ACC112 (cell line): ENCODE data around the gene KLC1.

ENCODE experiments used
- H2AFZ ChIP-seq: fragments of 200-600 bp; sonication (generic); one replicate; pipeline ENCODE4 v1.6.0; 2017; ENCODE audit warnings: antibody characterized with exemption, low read length; ENCODE audit not compliant: unreplicated experiment
- H3K27ac ChIP-seq: fragments of 200-600 bp; sonication (generic); 2 replicates; pipeline ENCODE4 v1.5.1; 2014; ENCODE audit warnings: low read depth, mild to moderate bottlenecking, antibody characterized with exemption, low read length, moderate library complexity
- H3K27me3 ChIP-seq: fragments of 200-600 bp; sonication (generic); 2 replicates; pipeline ENCODE4 v1.6.1; 2014; ENCODE audit warnings: mild to moderate bottlenecking, antibody characterized with exemption, low read length, moderate library complexity, mixed read lengths; ENCODE audit not compliant: insufficient read depth
- H3K36me3 ChIP-seq: fragments of 200-600 bp; sonication (generic); 2 replicates; pipeline ENCODE4 v1.6.1; 2016; ENCODE audit warnings: mild to moderate bottlenecking, antibody characterized with exemption, low read length, moderate library complexity, mixed read lengths; ENCODE audit not compliant: insufficient read depth
- H3K4me1 ChIP-seq: fragments of 200-600 bp; sonication (generic); one replicate; pipeline ENCODE4 v1.6.1; 2016; ENCODE audit warnings: low read length, mixed read lengths; ENCODE audit not compliant: insufficient read depth, unreplicated experiment, control insufficient read depth
- H3K4me3 ChIP-seq: fragments of 200-600 bp; sonication (generic); 2 replicates; pipeline ENCODE4 v1.5.1; 2014; ENCODE audit warnings: mild to moderate bottlenecking, low read depth, low read length
- H3K79me2 ChIP-seq: fragments of 200-600 bp; sonication (generic); one replicate; pipeline ENCODE4 v1.6.0; 2016; ENCODE audit warnings: low read length; ENCODE audit not compliant: control insufficient read depth, unreplicated experiment, insufficient read depth

KLC1 gene

GRCh38 chr14:103738166-103738565, 109.2 kb downstream of the KLC1 start:
- H3K27ac ChIP-seq = no peak overlapping the region
- H2AFZ ChIP-seq = no peak overlapping the region
- H3K4me1 ChIP-seq = no peaks in the 10 kb centered on the region
- H3K36me3 ChIP-seq = no peaks in the 10 kb centered on the region
- no peak overlapping the region for H3K4me3 ChIP-seq
- H3K27me3 ChIP-seq = no peaks in the 10 kb centered on the region
- H3K79me2 ChIP-seq = no peaks in the 10 kb centered on the region

DNA sequence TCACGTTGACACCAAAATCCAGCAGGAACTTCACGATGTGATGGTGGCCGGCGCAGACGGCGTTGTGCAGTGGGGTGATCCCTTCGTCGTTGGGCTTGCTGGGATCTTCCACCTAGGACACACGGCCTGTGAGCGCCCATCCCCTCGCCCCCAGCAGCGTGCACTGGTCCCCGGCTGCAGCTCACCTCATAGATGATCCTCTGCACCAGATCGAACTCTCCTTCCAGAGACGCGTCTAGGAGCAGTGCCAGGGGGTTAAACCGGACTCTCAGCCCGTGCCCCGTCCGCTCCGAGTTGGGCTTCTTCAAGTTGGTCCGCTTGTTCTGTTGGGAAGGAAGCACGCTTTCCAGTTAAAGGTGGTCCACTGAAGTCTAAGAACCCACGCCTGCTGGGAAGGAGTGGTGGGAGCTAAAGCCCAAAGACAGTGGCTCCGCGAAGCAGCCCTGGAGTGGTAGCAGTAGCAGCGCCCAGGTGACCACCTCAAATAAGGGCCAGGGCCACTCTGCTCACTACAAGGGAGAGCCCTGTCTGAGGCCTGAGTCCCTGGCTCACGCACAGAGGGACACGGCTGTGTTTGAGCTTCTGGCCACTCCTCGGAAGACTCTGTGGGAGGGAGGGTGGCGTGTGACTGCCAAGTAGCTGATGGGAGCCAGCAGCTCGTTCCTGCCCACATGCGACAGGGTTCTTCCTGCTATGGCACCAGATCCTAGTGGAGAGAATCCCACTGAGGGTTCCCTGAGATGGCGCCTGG, 109.9 kb downstream of the KLC1 start:
- Histone ChIP-seq H3K79me2 (no peaks in the 10 kb centered on the region), H3K36me3 (no peaks in the 10 kb centered on the region), H3K27ac (no peak overlapping the region), H3K4me1 (no peaks in the 10 kb centered on the region), H3K4me3 (no peak overlapping the region), H2AFZ (no peak overlapping the region), H3K27me3 (no peaks in the 10 kb centered on the region)

DNA sequence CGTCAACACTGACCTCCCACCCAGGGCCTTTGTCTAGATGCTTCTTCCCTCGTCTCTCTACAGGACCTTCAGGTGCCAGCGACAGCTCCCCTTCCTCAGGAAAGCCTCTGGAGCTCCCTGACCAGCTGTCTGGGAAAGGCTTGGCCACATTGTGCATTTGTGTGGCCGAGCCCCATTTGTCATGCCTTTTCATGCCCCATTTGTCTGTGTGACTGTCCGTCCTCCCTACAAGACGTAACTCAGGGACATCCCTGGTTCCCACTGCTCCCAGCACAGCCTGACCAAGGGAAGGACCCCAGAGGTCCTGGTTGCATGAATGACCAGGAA, 110.4 kb downstream of the KLC1 start:
- Histone ChIP-seq H3K36me3 (no peaks in the 10 kb centered on the region), H3K4me3 (no peak overlapping the region), H3K27me3 (no peaks in the 10 kb centered on the region), H3K4me1 (no peaks in the 10 kb centered on the region), H2AFZ (no peak overlapping the region), H3K27ac (no peak overlapping the region), H3K79me2 (no peaks in the 10 kb centered on the region)

DNA sequence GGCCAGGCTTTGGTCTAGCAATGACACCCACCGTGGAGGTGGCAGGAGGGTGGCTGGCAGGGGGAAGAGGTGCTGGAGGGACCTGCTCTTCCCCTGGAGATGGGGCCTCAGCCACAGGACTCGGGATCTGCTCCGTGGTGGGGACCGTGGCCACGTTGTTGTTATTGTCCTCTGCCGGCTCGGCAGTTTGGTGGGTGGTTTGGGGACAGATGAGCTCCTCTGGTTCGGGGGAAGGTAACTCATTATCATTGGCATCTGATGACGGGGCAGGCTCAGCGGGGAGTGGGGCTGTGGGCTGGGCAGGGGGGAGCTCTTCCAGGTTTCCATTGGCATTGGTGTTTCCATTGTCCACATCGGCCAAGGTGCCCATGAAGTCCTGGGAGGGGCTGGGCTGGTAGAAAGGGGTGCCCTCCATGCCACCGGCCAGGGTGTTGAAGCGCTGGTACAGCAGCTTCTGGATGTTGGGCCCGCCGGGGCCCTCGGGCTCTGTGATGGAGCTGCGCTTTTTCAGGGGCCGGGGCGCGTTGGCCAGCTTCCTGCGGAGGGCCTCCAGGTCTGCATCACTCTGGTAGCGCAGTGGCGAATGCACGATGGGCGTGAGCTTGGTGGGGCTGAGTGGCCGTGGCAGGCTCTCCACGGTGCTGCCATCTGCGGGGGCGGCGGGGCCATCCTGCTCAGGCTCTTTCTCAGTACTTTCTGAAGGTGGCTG, 110.9 kb downstream of the KLC1 start:
- Histone ChIP-seq H3K36me3 (no peaks in the 10 kb centered on the region), H3K27ac (no peak overlapping the region), H3K27me3 (no peaks in the 10 kb centered on the region), H3K4me1 (no peaks in the 10 kb centered on the region), H2AFZ (no peak overlapping the region), H3K4me3 (no peak overlapping the region), H3K79me2 (no peaks in the 10 kb centered on the region)

GRCh38 chr14:103740991-103741689, 112.1 kb downstream of the KLC1 start:
- H3K27ac ChIP-seq = no peak overlapping the region
- H2AFZ ChIP-seq = no peak overlapping the region
- no peak overlapping the region for H3K4me3 ChIP-seq
- no peaks in the 10 kb centered on the region for H3K36me3 ChIP-seq
- H3K27me3 ChIP-seq = no peaks in the 10 kb centered on the region
- H3K79me2 ChIP-seq = no peaks in the 10 kb centered on the region
- no peaks in the 10 kb centered on the region for H3K4me1 ChIP-seq

DNA sequence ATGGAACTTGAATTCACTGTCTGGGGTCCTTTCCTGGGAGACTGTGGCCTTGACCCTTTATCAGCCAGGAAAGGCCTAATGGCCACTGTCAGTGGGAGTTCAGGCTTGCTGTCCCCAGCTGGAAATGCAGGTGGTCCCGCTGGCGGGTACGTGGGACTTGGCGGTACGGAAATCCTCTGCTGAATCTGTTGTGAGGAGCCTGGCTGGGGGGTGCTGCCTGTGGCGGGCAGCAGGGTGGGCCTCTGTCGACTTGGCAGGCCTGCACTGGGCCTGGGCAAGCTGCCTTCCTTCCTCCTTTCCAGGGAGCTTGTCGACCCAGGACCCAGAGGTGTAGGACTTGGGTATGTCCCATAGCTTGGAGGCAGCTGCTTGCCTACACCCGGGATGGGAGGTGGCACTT, 112.9 kb downstream of the KLC1 start:
- Histone ChIP-seq H3K27ac (no peak overlapping the region), H2AFZ (no peak overlapping the region), H3K27me3 (no peaks in the 10 kb centered on the region), H3K4me1 (no peaks in the 10 kb centered on the region), H3K4me3 (no peak overlapping the region), H3K79me2 (no peaks in the 10 kb centered on the region), H3K36me3 (no peaks in the 10 kb centered on the region)

DNA sequence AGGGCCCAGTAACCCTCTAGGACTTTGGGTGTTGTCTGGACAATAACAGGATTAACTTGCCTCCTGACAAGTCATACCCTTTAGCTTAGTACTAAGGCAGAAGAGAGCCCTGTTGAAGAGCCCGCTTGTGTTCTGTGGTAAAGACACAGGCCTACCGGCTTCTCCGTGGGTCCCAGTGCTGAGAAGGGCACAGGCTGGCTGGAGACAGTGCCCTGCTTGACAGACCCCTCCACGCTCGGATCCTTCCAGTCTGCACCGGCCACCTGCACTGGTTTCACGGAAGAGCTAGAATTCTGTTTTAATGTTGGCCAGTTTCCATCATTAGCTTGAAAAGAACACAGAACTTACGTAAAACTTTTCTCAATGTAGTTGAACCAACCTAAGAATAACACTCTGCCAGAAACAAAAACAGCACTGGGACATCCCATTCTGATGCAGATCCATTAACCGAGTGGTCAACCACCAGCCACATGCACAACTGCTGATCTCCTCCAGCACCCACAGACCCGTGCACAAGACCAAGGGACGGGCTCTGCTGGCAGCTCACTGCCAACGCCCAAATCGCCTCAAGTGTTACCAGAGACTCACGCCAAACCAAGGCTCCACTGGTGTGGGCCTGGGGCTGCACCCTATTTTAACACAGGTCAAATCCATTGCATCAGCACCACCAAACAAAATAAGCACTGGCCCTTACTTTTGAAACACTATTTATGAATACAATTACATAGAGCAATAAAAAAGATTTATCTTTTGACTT, 113.7 kb downstream of the KLC1 start:
- Histone ChIP-seq H3K4me3 (no peak overlapping the region), H2AFZ (no peak overlapping the region), H3K4me1 (no peaks in the 10 kb centered on the region), H3K36me3 (no peaks in the 10 kb centered on the region), H3K79me2 (no peaks in the 10 kb centered on the region), H3K27ac (no peak overlapping the region), H3K27me3 (no peaks in the 10 kb centered on the region)

DNA sequence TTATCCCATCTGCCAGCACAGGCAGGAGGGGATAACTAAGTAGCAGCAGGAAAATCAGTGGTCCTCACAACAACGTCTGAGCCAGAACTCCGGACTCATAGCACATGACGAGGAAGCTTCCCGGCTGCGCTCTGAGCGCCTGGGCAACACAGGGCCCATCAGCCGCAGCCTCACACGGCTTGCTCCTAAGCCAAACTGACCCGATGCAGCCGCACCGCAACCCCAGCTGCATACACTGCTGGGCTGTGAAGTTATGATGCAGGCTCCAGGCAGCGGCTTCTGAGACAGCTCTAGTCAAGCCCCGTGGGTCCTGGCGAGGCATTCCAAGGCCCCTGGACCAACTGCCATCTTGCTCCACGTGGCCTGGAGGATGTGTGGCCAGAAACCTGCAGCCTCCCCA, 114.7 kb downstream of the KLC1 start:
- Histone ChIP-seq H2AFZ (no peak overlapping the region), H3K79me2 (no peaks in the 10 kb centered on the region), H3K27ac (no peak overlapping the region), H3K4me3 (no peak overlapping the region), H3K4me1 (no peaks in the 10 kb centered on the region), H3K27me3 (no peaks in the 10 kb centered on the region), H3K36me3 (no peaks in the 10 kb centered on the region)

DNA sequence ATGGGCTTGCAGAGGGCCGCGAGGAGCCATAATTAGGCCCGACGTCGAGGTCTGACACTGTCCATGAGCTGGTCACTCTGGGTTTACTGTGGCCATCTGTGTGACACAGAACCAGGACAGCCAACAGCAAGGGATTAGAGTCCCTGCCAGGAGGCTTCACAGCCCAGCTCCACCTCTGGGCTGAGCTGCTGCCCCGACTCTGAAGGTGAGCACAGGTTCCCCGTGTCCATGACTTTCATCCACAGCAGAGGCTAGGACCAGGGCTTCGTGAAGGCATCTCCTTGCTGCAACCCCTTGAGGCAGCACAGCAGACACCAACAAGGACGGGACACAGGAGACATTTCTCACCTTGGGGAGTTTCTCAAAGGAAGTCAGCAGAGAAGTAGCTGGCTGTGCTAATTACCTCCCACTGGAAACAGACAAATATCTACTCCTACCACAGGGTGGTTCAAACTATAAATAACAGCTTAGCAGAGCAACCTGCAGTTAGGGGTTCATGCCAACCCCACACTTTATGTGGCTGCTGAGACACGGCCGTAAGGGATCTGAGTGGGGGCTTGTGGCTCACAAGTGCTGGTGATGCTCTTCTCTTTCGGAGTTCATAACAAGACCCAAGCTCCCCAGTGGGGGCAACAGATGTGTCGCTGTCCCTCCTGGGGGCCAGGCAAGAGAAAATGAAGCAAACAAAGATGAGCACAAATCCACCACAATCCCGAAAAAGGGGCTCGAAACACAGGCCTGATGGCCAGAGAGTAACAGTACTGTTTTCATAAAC, 115.8 kb downstream of the KLC1 start:
- Histone ChIP-seq H3K4me1 (peaks cover 5% of the 10 kb centered on the region), H3K27me3 (no peaks in the 10 kb centered on the region), H3K79me2 (no peaks in the 10 kb centered on the region), H3K27ac (no peak overlapping the region), H3K36me3 (no peaks in the 10 kb centered on the region), H3K4me3 (no peak overlapping the region), H2AFZ (no peak overlapping the region)

DNA sequence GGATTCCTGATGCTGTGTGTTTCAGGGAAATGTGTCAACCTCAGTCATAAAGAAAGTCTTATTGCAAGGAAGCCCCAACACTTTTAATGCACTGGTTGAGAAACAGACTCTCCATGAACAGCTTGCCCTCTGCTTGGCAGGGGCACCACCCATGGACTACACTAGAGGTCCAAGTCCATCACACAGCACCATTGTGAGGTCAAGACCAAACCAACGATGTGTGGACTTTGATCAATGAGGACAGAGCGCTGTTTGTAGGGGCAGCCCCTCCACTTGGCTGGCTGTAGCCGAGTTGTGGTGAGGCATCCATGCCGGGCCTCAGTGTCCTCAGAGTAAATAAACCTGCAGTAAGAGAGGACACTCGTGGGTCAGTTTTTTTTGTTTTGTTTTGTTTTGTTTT, 116.4 kb downstream of the KLC1 start:
- H2AFZ ChIP-seq = no peak overlapping the region
- no peak overlapping the region for H3K27ac ChIP-seq
- no peaks in the 10 kb centered on the region for H3K27me3 ChIP-seq
- no peaks in the 10 kb centered on the region for H3K79me2 ChIP-seq
- no peak overlapping the region for H3K4me3 ChIP-seq
- H3K4me1 ChIP-seq = peaks cover 5% of the 10 kb centered on the region
- H3K36me3 ChIP-seq = no peaks in the 10 kb centered on the region
